Stimulated activated naive CD8-positive, alpha-beta T cell treated with anti-CD3 and anti-CD28 coated beads, Interleukin-15, Interleukin-2, amounts not matched to agents 100 ng/mL and 50 ng/mL, for 24 hours (primary cell): Measurements from ENCODE around the gene MRPL2.

ENCODE experiments used
- H3K27ac Mint-ChIP-seq: one replicate; pipeline ENCODE4 v1.8.0; 2021; ENCODE audit warnings: mild to moderate bottlenecking, mixed read lengths
- H3K27me3 Mint-ChIP-seq: one replicate; pipeline ENCODE4 v1.8.0; 2021; ENCODE audit warnings: mixed read lengths
- H3K36me3 Mint-ChIP-seq: one replicate; pipeline ENCODE4 v1.8.0; 2021; ENCODE audit warnings: low read depth, mixed read lengths
- H3K4me1 Mint-ChIP-seq: one replicate; pipeline ENCODE4 v1.8.0; 2021; ENCODE audit warnings: low read depth, mixed read lengths
- H3K4me3 Mint-ChIP-seq: one replicate; pipeline ENCODE4 v1.8.0; 2021; ENCODE audit warnings: mild to moderate bottlenecking, mixed read lengths
- H3K9me3 Mint-ChIP-seq: one replicate; pipeline ENCODE4 v1.8.0; 2021; ENCODE audit warnings: mixed read lengths

Gene MRPL2

DNA sequence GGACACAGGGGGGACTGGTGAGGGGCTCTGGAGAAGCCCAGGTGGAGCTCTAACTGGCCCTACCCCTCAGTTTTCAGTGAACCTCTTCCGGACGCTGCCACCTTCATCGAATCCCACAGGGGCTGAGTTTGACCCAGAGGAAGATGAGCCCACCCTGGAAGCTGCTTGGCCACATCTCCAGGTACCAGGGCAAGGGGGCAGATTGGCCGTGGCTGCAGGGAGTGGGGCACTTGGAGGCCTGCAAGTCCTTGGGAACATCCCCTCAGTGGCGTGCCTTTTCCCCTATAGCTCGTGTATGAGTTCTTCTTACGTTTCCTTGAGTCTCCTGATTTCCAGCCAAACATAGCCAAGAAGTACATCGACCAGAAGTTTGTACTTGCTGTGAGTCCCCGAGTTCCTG, 52.1 kb downstream of the MRPL2 start:
- Mint-ChIP-seq H3K4me1 (peaks cover 16% of the 10 kb centered on the region), H3K36me3 (peaks cover 51% of the 10 kb centered on the region), H3K27ac (no peak overlapping the region), H3K9me3 (no peaks in the 10 kb centered on the region), H3K4me3 (no peak overlapping the region), H3K27me3 (no peaks in the 10 kb centered on the region)

- H3K9me3 Mint-ChIP-seq: no peaks in the 10 kb centered on the region
- H3K4me3 Mint-ChIP-seq: no peak overlapping the region
- H3K27me3 Mint-ChIP-seq: no peaks in the 10 kb centered on the region
- H3K27ac Mint-ChIP-seq: no peak overlapping the region
- H3K36me3 Mint-ChIP-seq: peaks cover 42% of the 10 kb centered on the region
- peaks cover 7% of the 10 kb centered on the region for H3K4me1 Mint-ChIP-seq
These were observed 53.0 kb downstream of the MRPL2 start for GRCh38 chr6:43006251-43006650.

GRCh38 chr6:43005844-43006243, 53.4 kb downstream of the MRPL2 start:
- H3K4me3 Mint-ChIP-seq: no peak overlapping the region
- H3K27me3 Mint-ChIP-seq: no peaks in the 10 kb centered on the region
- no peak overlapping the region for H3K27ac Mint-ChIP-seq
- no peaks in the 10 kb centered on the region for H3K9me3 Mint-ChIP-seq
- H3K36me3 Mint-ChIP-seq: peaks cover 40% of the 10 kb centered on the region
- peaks cover 4% of the 10 kb centered on the region for H3K4me1 Mint-ChIP-seq
